ENCODE results near the gene TUBB1.

The TUBB1 gene

GRCh38 chr20:59046862-59047261 lies 27.6 kb downstream of the TUBB1 start:
- no peak for DNase-seq

GRCh38 chr20:59047938-59048680 lies 28.9 kb downstream of the TUBB1 start:
- peak; percentile 25 for DNase-seq

GRCh38 chr20:59048681-59049030 lies 29.4 kb downstream of the TUBB1 start:
- DNase-seq = no peak

GRCh38 chr20:59050437-59050836 lies 31.2 kb downstream of the TUBB1 start:
- DNase-seq = no peak

GRCh38 chr20:59051666-59052185 lies 32.5 kb downstream of the TUBB1 start:
- DNase-seq = no peak

GRCh38 chr20:59055302-59055701 lies 36.1 kb downstream of the TUBB1 start:
- no peak for DNase-seq

GRCh38 chr20:59062081-59062480 lies 42.9 kb downstream of the TUBB1 start:
- DNase-seq = no peak

- DNase-seq = no peak
Observed at GRCh38 chr20:59063358-59064213, 44.4 kb downstream of the TUBB1 start.

- no peak for DNase-seq
Observed at GRCh38 chr20:59064214-59064722, 45.0 kb downstream of the TUBB1 start.

GRCh38 chr20:59068534-59068933 lies 49.3 kb downstream of the TUBB1 start:
- DNase-seq = no peak

- DNase-seq = no peak
Observed at GRCh38 chr20:59069026-59069425, 49.8 kb downstream of the TUBB1 start.

- no peak for DNase-seq
Observed at GRCh38 chr20:59071216-59071615, 52.0 kb downstream of the TUBB1 start.

- DNase-seq = no peak
Observed at GRCh38 chr20:59073582-59073981, 54.4 kb downstream of the TUBB1 start.

- DNase-seq = no peak
Observed at GRCh38 chr20:59074456-59074855, 55.2 kb downstream of the TUBB1 start.

- DNase-seq = no peak
Observed at GRCh38 chr20:59075934-59076508, 56.8 kb downstream of the TUBB1 start.

Measured in activated naive CD4-positive, alpha-beta T cell treated with Interleukin-2 at 50 U/mL for 16 hours (primary cell).